ENCODE results near the gene SPTBN1. TPM values are rescaled to one million over a fixed set of nuclear protein-coding genes. Genes with fewer than 3 reads are reported as not detected.
A peak's percentile ranks its signal among the peaks of the same experiment; 100 is the strongest.

The SPTBN1 gene
- total and polyA plus RNA-seq, 5 donors from 2014 or later, result 10.0 to 182 (median 19.6) TPM

DNA sequence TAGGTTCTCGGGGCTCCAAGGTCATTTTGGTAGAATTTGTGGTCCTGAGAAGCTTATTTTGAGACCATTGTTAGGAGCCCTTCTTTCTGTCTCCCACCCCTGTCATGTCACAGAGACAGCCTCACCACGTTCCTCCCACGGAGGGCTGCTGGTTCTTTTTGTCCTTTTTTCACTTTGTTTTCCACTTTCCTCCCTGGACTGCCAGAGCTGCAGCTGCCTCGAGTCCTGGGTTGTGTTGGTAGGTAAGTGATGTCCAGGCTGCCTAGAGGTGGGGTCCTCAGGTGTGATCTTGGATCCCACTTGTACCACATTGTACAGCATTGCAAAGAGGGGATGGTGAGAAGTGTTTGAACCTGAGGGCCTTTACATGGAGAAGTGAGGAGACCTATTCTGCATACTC, 137.1 kb downstream of the SPTBN1 start:
- ATAC-seq (ENCODE audit: low read depth in 2 of 2) (no peak), DNase-seq (no peak)
- H3K27me3 ChIP-seq (ENCODE audit: control insufficient read depth, insufficient read depth, low read length), result no peaks in the 10 kb centered on the region
- Mint-ChIP-seq H3K27ac (peak overlapping the region; percentile 82 to 90 (median 83)), H3K4me3 (peak overlapping the region in 3 of 4 donors; percentile 6 to 80 (median 7)), H3K36me3 (peaks cover 21% of the 10 kb centered on the region), H3K9me3 (no peaks in the 10 kb centered on the region), H3K27me3 (no peaks in the 10 kb centered on the region), H3K4me1 (peaks cover 59 to 98% (median 65%) of the 10 kb centered on the region in 4 donors)
- no peaks in the 10 kb centered on the region for H3K36me3 ChIP-seq (ENCODE audit: control insufficient read depth, insufficient read depth, low read length)
- no peaks in the 10 kb centered on the region for H3K9me3 ChIP-seq (ENCODE audit: control insufficient read depth in 2 of 2, low read length in 2 of 2)
- H3K4me3 ChIP-seq (ENCODE audit: low read depth, low read length), result no peak overlapping the region
- no peak overlapping the region for H3K27ac ChIP-seq (ENCODE audit: insufficient read depth, low read length, poor library complexity, severe bottlenecking)
- peaks cover 82% of the 10 kb centered on the region for H3K4me1 ChIP-seq (ENCODE audit: control insufficient read depth, insufficient read depth, low read length, poor library complexity, severe bottlenecking)

GRCh38 chr2:54594048-54594447, 137.9 kb downstream of the SPTBN1 start:
- peak overlapping the region in 2 of 4 donors; percentile 40 to 46 for H3K4me3 Mint-ChIP-seq
- H3K36me3 ChIP-seq (ENCODE audit: control insufficient read depth, insufficient read depth, low read length), result peaks cover 5% of the 10 kb centered on the region

DNA sequence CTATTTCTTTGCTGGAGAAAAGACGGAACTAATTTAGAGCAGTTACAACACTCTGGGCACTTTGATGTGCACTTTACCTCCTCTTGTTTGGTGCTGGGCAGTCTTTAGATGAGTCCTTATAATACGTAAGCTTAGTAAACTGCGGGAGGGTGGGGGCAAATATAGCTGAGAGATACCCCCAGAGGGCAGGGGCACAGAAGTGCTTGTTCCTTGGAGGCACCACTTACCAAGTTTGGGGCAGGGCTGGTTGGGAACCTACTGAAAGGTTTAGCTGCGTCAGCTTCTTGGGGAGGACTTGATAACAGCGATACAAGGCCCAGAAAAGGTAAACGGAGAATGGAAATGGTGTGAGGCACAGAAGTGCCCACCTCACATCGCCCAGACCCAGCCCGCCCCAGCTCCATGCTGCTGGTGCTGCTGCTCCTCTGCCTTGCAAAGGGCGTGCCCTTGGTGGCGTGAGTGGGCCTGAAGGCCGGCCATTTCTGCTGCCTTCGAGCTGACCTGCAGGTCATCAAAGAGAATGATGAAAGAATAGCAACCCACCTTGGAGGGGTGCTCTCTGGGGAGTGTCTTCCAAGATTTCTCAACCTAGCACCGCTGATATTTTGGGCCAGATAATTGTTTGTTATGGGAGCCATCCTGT, 139.2 kb downstream of the SPTBN1 start:
- H3K4me1 Mint-ChIP-seq, result peaks cover 54 to 98% (median 64%) of the 10 kb centered on the region in 4 donors
- H3K27me3 Mint-ChIP-seq, result no peaks in the 10 kb centered on the region
- no peak for DNase-seq
- no peak for ATAC-seq (ENCODE audit: low read depth in 2 of 2)
- Histone ChIP-seq H3K27me3 (ENCODE audit: control insufficient read depth, insufficient read depth, low read length) (no peaks in the 10 kb centered on the region), H3K4me1 (ENCODE audit: control insufficient read depth, insufficient read depth, low read length, poor library complexity, severe bottlenecking) (peaks cover 72% of the 10 kb centered on the region), H3K27ac (ENCODE audit: insufficient read depth, low read length, poor library complexity, severe bottlenecking) (peak overlapping the region; percentile 71), H3K36me3 (ENCODE audit: control insufficient read depth, insufficient read depth, low read length) (peaks cover 17% of the 10 kb centered on the region), H3K4me3 (ENCODE audit: low read depth, low read length) (no peak overlapping the region), H3K9me3 (ENCODE audit: control insufficient read depth in 2 of 2, low read length in 2 of 2) (no peaks in the 10 kb centered on the region)
- H3K4me3 Mint-ChIP-seq, result peak overlapping the region; percentile 52 to 89 (median 78)
- H3K9me3 Mint-ChIP-seq, result no peaks in the 10 kb centered on the region
- H3K27ac Mint-ChIP-seq, result peak overlapping the region; percentile 95 to 100 (median 99)
- H3K36me3 Mint-ChIP-seq, result peaks cover 40% of the 10 kb centered on the region

More at GRCh38 chr2:54594048-54594447, 137.9 kb downstream of the SPTBN1 start:
- no peaks in the 10 kb centered on the region for H3K9me3 ChIP-seq (ENCODE audit: control insufficient read depth in 2 of 2, low read length in 2 of 2)
- peaks cover 28% of the 10 kb centered on the region for H3K36me3 Mint-ChIP-seq
- ATAC-seq (ENCODE audit: low read depth in 2 of 2) (no peak), DNase-seq (no peak)
- peaks cover 76% of the 10 kb centered on the region for H3K4me1 ChIP-seq (ENCODE audit: control insufficient read depth, insufficient read depth, low read length, poor library complexity, severe bottlenecking)
- no peaks in the 10 kb centered on the region for H3K9me3 Mint-ChIP-seq
- no peak overlapping the region for H3K4me3 ChIP-seq (ENCODE audit: low read depth, low read length)
- H3K27ac ChIP-seq (ENCODE audit: insufficient read depth, low read length, poor library complexity, severe bottlenecking), result no peak overlapping the region
- H3K27ac Mint-ChIP-seq, result peak overlapping the region in 1 of 3 donors; percentile 46
- no peaks in the 10 kb centered on the region for H3K27me3 Mint-ChIP-seq
- peaks cover 56 to 98% (median 66%) of the 10 kb centered on the region in 4 donors for H3K4me1 Mint-ChIP-seq
- H3K27me3 ChIP-seq (ENCODE audit: control insufficient read depth, insufficient read depth, low read length), result no peaks in the 10 kb centered on the region

GRCh38 chr2:54595999-54596902, 140.1 kb downstream of the SPTBN1 start:
- H3K27me3 ChIP-seq (ENCODE audit: control insufficient read depth, insufficient read depth, low read length), result no peaks in the 10 kb centered on the region
- H3K27ac Mint-ChIP-seq, result peak overlapping the region; percentile 95 to 100 (median 99)
- H3K27me3 Mint-ChIP-seq, result no peaks in the 10 kb centered on the region
- peaks cover 17% of the 10 kb centered on the region for H3K36me3 ChIP-seq (ENCODE audit: control insufficient read depth, insufficient read depth, low read length)
- peak overlapping the region; percentile 52 to 89 (median 78) for H3K4me3 Mint-ChIP-seq
- ATAC-seq (ENCODE audit: low read depth in 2 of 2) (peak; percentile 45 to 57), DNase-seq (peak in 1 of 3 donors; percentile 78)
- H3K9me3 Mint-ChIP-seq, result no peaks in the 10 kb centered on the region
- H3K36me3 Mint-ChIP-seq, result peaks cover 41% of the 10 kb centered on the region
- peak overlapping the region; percentile 70 for H3K4me3 ChIP-seq (ENCODE audit: low read depth, low read length)
- peaks cover 72% of the 10 kb centered on the region for H3K4me1 ChIP-seq (ENCODE audit: control insufficient read depth, insufficient read depth, low read length, poor library complexity, severe bottlenecking)
- no peaks in the 10 kb centered on the region for H3K9me3 ChIP-seq (ENCODE audit: control insufficient read depth in 2 of 2, low read length in 2 of 2)
- H3K4me1 Mint-ChIP-seq, result peaks cover 51 to 98% (median 61%) of the 10 kb centered on the region in 4 donors
- peak overlapping the region; percentile 71 for H3K27ac ChIP-seq (ENCODE audit: insufficient read depth, low read length, poor library complexity, severe bottlenecking)

DNA sequence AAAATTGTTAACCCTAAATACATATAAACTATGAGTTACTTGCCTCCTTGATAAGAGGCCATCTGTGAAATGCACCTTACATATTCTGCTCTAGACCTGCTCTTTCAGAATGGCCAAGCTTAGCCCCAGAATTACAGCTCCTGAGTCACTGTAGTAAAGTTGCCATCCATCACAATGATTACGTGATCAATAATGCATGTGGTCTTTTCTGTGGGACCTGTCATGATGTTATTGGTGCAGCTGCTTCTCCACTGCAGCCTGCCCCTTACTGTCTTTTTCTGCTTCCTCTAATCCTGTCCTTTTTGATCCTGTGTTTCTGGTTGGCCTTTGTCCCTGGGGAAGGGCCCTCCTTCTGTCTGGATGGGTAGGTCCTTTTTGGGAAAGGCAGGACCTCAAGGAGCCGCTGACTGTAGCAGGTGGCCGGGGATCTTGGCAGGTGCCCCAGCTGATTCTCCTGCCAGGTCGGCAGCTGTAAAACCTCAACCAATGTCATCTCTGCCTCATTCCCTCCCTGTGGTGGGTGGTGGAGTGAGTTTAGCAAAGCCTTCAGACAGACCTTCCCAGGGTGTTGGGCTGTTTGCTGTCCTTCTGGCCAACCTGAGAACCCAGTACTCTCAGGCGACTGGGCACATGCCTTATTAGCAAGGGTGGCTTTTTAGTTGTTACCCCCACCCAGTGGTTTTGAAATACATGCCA, 141.2 kb downstream of the SPTBN1 start:
- Histone ChIP-seq H3K27me3 (ENCODE audit: control insufficient read depth, insufficient read depth, low read length) (no peaks in the 10 kb centered on the region), H3K27ac (ENCODE audit: insufficient read depth, low read length, poor library complexity, severe bottlenecking) (peak overlapping the region; percentile 71), H3K9me3 (ENCODE audit: control insufficient read depth in 2 of 2, low read length in 2 of 2) (no peaks in the 10 kb centered on the region), H3K36me3 (ENCODE audit: control insufficient read depth, insufficient read depth, low read length) (peaks cover 17% of the 10 kb centered on the region), H3K4me3 (ENCODE audit: low read depth, low read length) (peak overlapping the region; percentile 70), H3K4me1 (ENCODE audit: control insufficient read depth, insufficient read depth, low read length, poor library complexity, severe bottlenecking) (peaks cover 75% of the 10 kb centered on the region)
- H3K4me1 Mint-ChIP-seq, result peaks cover 55 to 98% (median 67%) of the 10 kb centered on the region in 4 donors
- peak overlapping the region; percentile 95 to 100 (median 99) for H3K27ac Mint-ChIP-seq
- ATAC-seq (ENCODE audit: low read depth in 2 of 2), result peak; percentile 19 to 33
- peaks cover 41% of the 10 kb centered on the region for H3K36me3 Mint-ChIP-seq
- peak overlapping the region; percentile 39 to 89 (median 78) for H3K4me3 Mint-ChIP-seq
- no peaks in the 10 kb centered on the region for H3K9me3 Mint-ChIP-seq
- peak in 1 of 3 donors; percentile 50 for DNase-seq
- no peaks in the 10 kb centered on the region for H3K27me3 Mint-ChIP-seq

DNA sequence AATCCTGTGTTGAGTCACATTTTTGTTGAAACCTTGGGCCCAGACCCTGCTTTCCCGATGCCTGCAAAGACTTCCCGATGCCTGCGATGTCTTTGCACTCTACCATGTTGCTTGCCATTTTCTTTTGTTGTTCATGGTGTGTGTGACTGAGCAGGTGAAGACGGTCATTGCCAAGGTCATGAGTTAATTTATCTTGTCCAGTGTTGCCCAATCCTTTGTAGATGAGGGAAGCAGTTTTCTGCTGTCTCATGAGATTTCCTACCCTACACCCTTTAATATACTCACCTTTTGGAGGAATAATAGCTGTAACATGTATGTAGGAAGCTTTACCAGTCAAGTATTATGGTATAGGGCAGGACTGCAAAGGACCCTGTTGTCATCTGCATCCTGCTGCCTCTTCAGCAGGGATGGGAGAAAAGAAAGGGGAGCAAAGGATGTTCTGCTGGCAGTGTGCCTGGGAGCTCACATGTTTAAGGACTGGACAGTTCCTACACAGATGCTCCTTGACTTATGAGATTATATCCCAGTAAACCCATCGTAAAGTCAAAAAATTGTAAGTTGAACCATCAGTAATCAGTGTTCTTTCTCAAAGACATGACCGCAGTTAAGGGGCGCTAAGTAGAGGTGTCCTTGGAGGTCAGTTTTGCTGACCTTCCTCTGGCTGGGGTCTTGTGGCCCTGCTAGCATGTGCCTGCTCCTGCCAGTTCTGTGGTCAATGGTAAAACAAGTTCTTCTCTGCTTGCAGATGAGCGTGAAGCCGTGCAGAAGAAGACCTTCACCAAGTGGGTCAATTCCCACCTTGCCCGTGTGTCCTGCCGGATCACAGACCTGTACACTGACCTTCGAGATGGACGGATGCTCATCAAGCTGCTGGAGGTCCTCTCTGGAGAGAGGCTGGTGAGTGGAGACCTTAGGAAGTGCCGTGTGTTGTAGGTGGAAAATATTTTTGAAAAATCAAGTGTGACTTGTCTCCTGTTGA, 142.5 kb downstream of the SPTBN1 start:
- H3K4me1 ChIP-seq (ENCODE audit: control insufficient read depth, insufficient read depth, low read length, poor library complexity, severe bottlenecking), result peaks cover 78% of the 10 kb centered on the region
- H3K27me3 Mint-ChIP-seq, result no peaks in the 10 kb centered on the region
- peaks cover 63 to 99% (median 73%) of the 10 kb centered on the region in 4 donors for H3K4me1 Mint-ChIP-seq
- no peaks in the 10 kb centered on the region for H3K9me3 ChIP-seq (ENCODE audit: control insufficient read depth in 2 of 2, low read length in 2 of 2)
- H3K36me3 Mint-ChIP-seq, result peaks cover 37% of the 10 kb centered on the region
- H3K4me3 Mint-ChIP-seq, result peak overlapping the region; percentile 22 to 89 (median 56)
- peak overlapping the region; percentile 18 for H3K27ac ChIP-seq (ENCODE audit: insufficient read depth, low read length, poor library complexity, severe bottlenecking)
- no peak overlapping the region for H3K4me3 ChIP-seq (ENCODE audit: low read depth, low read length)
- peaks cover 17% of the 10 kb centered on the region for H3K36me3 ChIP-seq (ENCODE audit: control insufficient read depth, insufficient read depth, low read length)
- peak overlapping the region; percentile 52 to 99 (median 95) for H3K27ac Mint-ChIP-seq
- DNase-seq (no peak), ATAC-seq (ENCODE audit: low read depth in 2 of 2) (no peak)
- no peaks in the 10 kb centered on the region for H3K27me3 ChIP-seq (ENCODE audit: control insufficient read depth, insufficient read depth, low read length)
- peaks cover 0 to 1% (median 0%) of the 10 kb centered on the region in 7 donors for H3K9me3 Mint-ChIP-seq

Data from CD4-positive, CD25-positive, alpha-beta regulatory T cell (primary cell).